Measurements from ENCODE around the gene FXYD5. TPM values are rescaled to one million over a fixed set of nuclear protein-coding genes. Genes with fewer than 3 reads are reported as not detected.

FXYD5 gene
- total and polyA plus RNA-seq, 9 of the 15 experiments (the other 6 are each of a cell fraction or from before 2014, with no cell fraction given) = 104 to 537 (median 174) TPM

GRCh38 chr19:35213663-35214632 is 59.4 kb downstream of the FXYD5 start (continued):
- TF ChIP-seq PBX2 (CRISPR knock-in tag; IDR thresholded peaks at IDR 0.05; ENCODE audit: low read depth) (no peak), PBX2 (tag; conservative IDR thresholded peaks at IDR 0.05; ENCODE audit: low read depth) (peak; percentile 54), USF1 (CRISPR knock-in tag; IDR thresholded peaks at IDR 0.05) (peak; percentile 59; the same call in 1 of the 2 replicates), ZNF766 (CRISPR knock-in tag; conservative IDR thresholded peaks at IDR 0.05) (0 out of 2 replicates have a peak, but pooled peaks have one; percentile 9), USF2 (CRISPR knock-in tag; IDR thresholded peaks at IDR 0.05) (0 out of 2 replicates have a peak, but pooled peaks have one; percentile 13)
